CD14-positive monocyte (primary cell): ENCODE measurements around the gene ZNF277. TPM values are rescaled to one million over a fixed set of nuclear protein-coding genes. Genes with fewer than 3 reads are reported as not detected.

Experiments used
- DNase-seq, 3 donors: peaks; one replicate each; pipeline ENCODE4 v3.0.0-alpha.2; 2011 to 2022
- H2AFZ ChIP-seq: 2 replicates; pipeline ENCODE4 v1.6.0; 2012; ENCODE audit warnings: mild to moderate bottlenecking, low read depth, low read length, inconsistent platforms; ENCODE audit not compliant: insufficient read depth, poor library complexity, severe bottlenecking
- H3K27ac ChIP-seq, 2 donors: 1 replicate in 1 of 2; 2 replicates in 1 of 2; pipeline ENCODE4 v1.5.1; 2012 to 2013; ENCODE audit warnings: low read length in 2 of 2, control low read depth in 1 of 2, inconsistent platforms in 1 of 2, low read depth in 1 of 2, mild to moderate bottlenecking in 1 of 2
- H3K27me3 ChIP-seq, 2 donors: one replicate each; pipeline versions ENCODE4 v1.6.0 to v1.6.1; 2011 to 2013; ENCODE audit warnings: low read length in 2 of 2; ENCODE audit not compliant: control insufficient read depth in 2 of 2, insufficient read depth in 2 of 2
- H3K36me3 ChIP-seq, 2 donors: replicated peaks in 1 of 2; 1 replicate in 1 of 2; 2 replicates in 1 of 2; pipeline versions ENCODE4 v1.5.1 to v1.6.1; 2012 to 2013; ENCODE audit warnings: low read length in 2 of 2, control low read depth in 1 of 2, inconsistent platforms in 1 of 2, mild to moderate bottlenecking in 1 of 2; ENCODE audit not compliant: insufficient read depth in 2 of 2, control insufficient read depth in 1 of 2
- H3K4me1 ChIP-seq, 2 donors: 1 replicate in 1 of 2; 2 replicates in 1 of 2; pipeline versions ENCODE4 v1.5.1 to v1.6.1; 2012 to 2013; ENCODE audit warnings: low read length in 2 of 2, control low read depth in 1 of 2, inconsistent platforms in 1 of 2, mild to moderate bottlenecking in 1 of 2, moderate library complexity in 1 of 2; ENCODE audit not compliant: insufficient read depth in 2 of 2, control insufficient read depth in 1 of 2
- H3K4me2 ChIP-seq: replicated peaks from 2 replicates; pipeline ENCODE3; 2012; ENCODE audit warnings: low read length, moderate library complexity, mild to moderate bottlenecking; ENCODE audit not compliant: poor library complexity, severe bottlenecking; ENCODE audit errors: extremely low read depth
- H3K4me3 ChIP-seq, 3 experiments: fragments of 200-600 bp in 1 of 3; sonication (generic) in 1 of 3; replicated peaks in 1 of 3; 1 replicate in 2 of 3; 2 replicates in 1 of 3; pipeline ENCODE4 v1.5.1; 2011 to 2013; ENCODE audit warnings: low read length in 3 of 3, mild to moderate bottlenecking in 3 of 3, control low read depth in 2 of 3, low read depth in 2 of 3, inconsistent platforms in 1 of 3, moderate library complexity in 1 of 3
- H3K79me2 ChIP-seq: 2 replicates; pipeline ENCODE4 v1.6.0; 2012; ENCODE audit warnings: mild to moderate bottlenecking, control low read depth, inconsistent platforms, low read length, moderate library complexity; ENCODE audit not compliant: insufficient read depth
- H3K9ac ChIP-seq: 2 replicates; pipeline ENCODE4 v1.6.0; 2017; ENCODE audit warnings: low read length, mild to moderate bottlenecking; ENCODE audit not compliant: insufficient read depth, poor library complexity, severe bottlenecking
- H3K9me3 ChIP-seq, 2 donors: replicated peaks in 1 of 2; 1 replicate in 1 of 2; 2 replicates in 1 of 2; pipeline versions ENCODE4 v1.5.1 to v1.6.1; 2012 to 2013; ENCODE audit warnings: low read length in 2 of 2, control low read depth in 1 of 2; ENCODE audit not compliant: control insufficient read depth in 1 of 2, insufficient read depth in 1 of 2
- H4K20me1 ChIP-seq: 2 replicates; pipeline ENCODE4 v1.6.0; 2012; ENCODE audit warnings: mild to moderate bottlenecking, low read length, control low read depth, moderate library complexity; ENCODE audit not compliant: insufficient read depth
- H3K27ac Mint-ChIP-seq, 7 donors: one replicate each; pipeline ENCODE4 v1.8.0; 2020; ENCODE audit warnings: mild to moderate bottlenecking in 7 of 7, mixed read lengths in 7 of 7, moderate library complexity in 6 of 7, inconsistent platforms in 2 of 7
- H3K27me3 Mint-ChIP-seq, 3 donors: one replicate each; pipeline ENCODE4 v1.8.0; 2021 to 2022; ENCODE audit warnings: low read depth in 3 of 3, mild to moderate bottlenecking in 3 of 3, mixed read lengths in 3 of 3, moderate library complexity in 3 of 3, inconsistent platforms in 1 of 3
- H3K36me3 Mint-ChIP-seq, 2 donors: one replicate each; pipeline ENCODE4 v1.8.0; 2020; ENCODE audit warnings: mixed read lengths in 2 of 2, inconsistent platforms in 1 of 2, mild to moderate bottlenecking in 1 of 2
- H3K4me1 Mint-ChIP-seq: one replicate; pipeline ENCODE4 v1.8.0; 2020; ENCODE audit warnings: mild to moderate bottlenecking, mixed read lengths
- H3K4me3 Mint-ChIP-seq, 2 donors: one replicate each; pipeline ENCODE4 v1.8.0; 2020; ENCODE audit warnings: mild to moderate bottlenecking in 2 of 2, mixed read lengths in 2 of 2, moderate library complexity in 1 of 2
- H3K9me3 Mint-ChIP-seq, 7 donors: one replicate each; pipeline ENCODE4 v1.8.0; 2020 to 2022; ENCODE audit warnings: mixed read lengths in 7 of 7, mild to moderate bottlenecking in 6 of 7, moderate library complexity in 6 of 7, inconsistent platforms in 2 of 7
- WGBS: methylation state at CpG from one replicate; pipeline ENCODE4 v1.1.5; 2013; ENCODE audit warnings: missing lambda C conversion rate; ENCODE audit not compliant: insufficient coverage; 5-methylcytosine and 5-hydroxymethylcytosine counted together
- intact Hi-C, 2 donors: fragments of 100-400 bp; cut with micrococcal nuclease; formaldehyde crosslinking; loops; one replicate each; pipeline versions ENCODE4 v1.15.0 to v1.15.1; 2023
- polyA plus RNA-seq, 3 donors: library from polyadenylated mRNA; depleted of rRNA in 1 of 3; unstranded in 2 of 3; stranded (reverse) in 1 of 3; fragments of 300-500 nt in 2 of 3; fragments of >200 nt in 1 of 3; fragmentation: Illumina TruSeq in 2 of 3; gene quantifications; 1 replicate in 2 of 3; 2 replicates in 1 of 3; pipeline ENCODE4 v1.2.3, GENCODE V29; 2012 to 2021
- TF ChIP-seq, protein P1 (sequence below): fragments of 200-600 bp; IDR thresholded peaks from one replicate; pipeline ENCODE4 v1.8.0; 2022; ENCODE audit warnings: antibody characterized with exemption, mild to moderate bottlenecking

ZNF277 gene
- polyA plus RNA-seq, 3 donors = 17.5 to 20.7 (median 20.0) TPM

DNA sequence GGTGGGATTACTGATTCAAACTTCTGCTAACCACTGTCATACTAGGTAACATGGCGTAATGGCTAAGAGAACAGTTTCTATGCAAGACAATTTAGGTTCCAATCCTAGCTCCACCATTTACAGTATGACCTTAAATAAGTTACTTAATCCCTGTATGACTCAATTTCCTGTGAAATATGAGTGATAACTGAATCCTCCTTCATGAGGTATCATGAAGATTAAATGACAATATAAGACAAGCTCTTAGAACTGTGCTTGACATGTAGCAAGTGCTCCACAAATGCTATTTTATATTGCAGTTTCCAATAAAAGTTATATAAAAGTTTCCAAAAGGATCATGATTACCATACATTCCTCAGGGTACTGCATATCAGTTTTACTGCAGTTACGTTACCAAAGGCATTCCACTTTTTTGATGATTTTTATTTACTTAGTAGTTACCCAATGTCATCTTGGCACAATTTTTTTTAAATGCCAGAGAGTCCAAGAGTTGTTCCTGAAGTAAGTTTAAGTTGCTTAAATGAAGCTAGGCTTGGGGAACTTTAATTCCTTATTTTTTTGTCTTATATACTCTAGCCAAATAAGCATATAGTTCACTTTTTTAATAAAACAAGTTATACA, 7.3 kb upstream of the ZNF277 start:
- no peak overlapping the region for H3K27ac Mint-ChIP-seq
- Histone ChIP-seq H2AFZ (no peak overlapping the region), H3K4me2 (no peak overlapping the region), H4K20me1 (peaks cover 7% of the 10 kb centered on the region), H3K79me2 (no peaks in the 10 kb centered on the region), H3K4me1 (peaks cover 2 to 7% of the 10 kb centered on the region in 2 donors), H3K27me3 (peaks cover 15 to 21% of the 10 kb centered on the region in 2 donors), H3K27ac (no peak overlapping the region), H3K4me3 (no peak overlapping the region), H3K9me3 (no peaks in the 10 kb centered on the region), H3K9ac (no peak overlapping the region), H3K36me3 (no peaks in the 10 kb centered on the region)
- peaks cover 16% of the 10 kb centered on the region for H3K4me1 Mint-ChIP-seq
- WGBS = no CpG with 5 or more reads among the region's 2 CpGs
- intact Hi-C loops = no loop called here
- H3K4me3 Mint-ChIP-seq = no peak overlapping the region
- TF ChIP-seq, protein P1, sequence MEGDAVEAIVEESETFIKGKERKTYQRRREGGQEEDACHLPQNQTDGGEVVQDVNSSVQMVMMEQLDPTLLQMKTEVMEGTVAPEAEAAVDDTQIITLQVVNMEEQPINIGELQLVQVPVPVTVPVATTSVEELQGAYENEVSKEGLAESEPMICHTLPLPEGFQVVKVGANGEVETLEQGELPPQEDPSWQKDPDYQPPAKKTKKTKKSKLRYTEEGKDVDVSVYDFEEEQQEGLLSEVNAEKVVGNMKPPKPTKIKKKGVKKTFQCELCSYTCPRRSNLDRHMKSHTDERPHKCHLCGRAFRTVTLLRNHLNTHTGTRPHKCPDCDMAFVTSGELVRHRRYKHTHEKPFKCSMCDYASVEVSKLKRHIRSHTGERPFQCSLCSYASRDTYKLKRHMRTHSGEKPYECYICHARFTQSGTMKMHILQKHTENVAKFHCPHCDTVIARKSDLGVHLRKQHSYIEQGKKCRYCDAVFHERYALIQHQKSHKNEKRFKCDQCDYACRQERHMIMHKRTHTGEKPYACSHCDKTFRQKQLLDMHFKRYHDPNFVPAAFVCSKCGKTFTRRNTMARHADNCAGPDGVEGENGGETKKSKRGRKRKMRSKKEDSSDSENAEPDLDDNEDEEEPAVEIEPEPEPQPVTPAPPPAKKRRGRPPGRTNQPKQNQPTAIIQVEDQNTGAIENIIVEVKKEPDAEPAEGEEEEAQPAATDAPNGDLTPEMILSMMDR = no peak
- H3K36me3 Mint-ChIP-seq = peaks cover 0 to 3% of the 10 kb centered on the region in 2 donors
- peaks cover 12 to 18% (median 15%) of the 10 kb centered on the region in 3 donors for H3K27me3 Mint-ChIP-seq
- peaks cover 0 to 8% (median 0%) of the 10 kb centered on the region in 7 donors for H3K9me3 Mint-ChIP-seq
- DNase-seq = peak in 2 of 3 donors; percentile 51 to 53

DNA sequence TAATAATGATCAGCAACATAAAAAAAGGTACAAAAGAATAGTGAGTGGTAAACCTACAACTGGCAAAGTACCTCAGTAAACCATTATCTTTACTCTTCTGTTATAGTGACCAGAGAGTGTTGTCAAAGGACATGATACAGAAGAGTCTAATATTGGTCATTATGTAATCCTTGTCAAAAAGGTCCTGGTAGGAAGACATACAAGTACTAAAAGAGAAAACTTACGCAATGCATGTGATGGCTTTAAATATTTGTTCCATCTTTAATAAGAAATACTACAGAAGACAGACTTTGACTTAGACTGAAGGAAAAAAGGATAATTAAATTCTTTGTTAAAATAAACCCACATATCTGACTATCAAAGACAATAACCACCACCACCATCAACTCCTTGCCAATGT, 6.8 kb upstream of the ZNF277 start:
- peaks cover 18 to 23% (median 21%) of the 10 kb centered on the region in 3 donors for H3K27me3 Mint-ChIP-seq
- intact Hi-C loops = loop anchor here (10.0 kb wide), 2 partner anchors 215 to 255 kb away; partner anchors contain the start of gene IFRD1 (in 1 of the 2)
- H3K4me1 Mint-ChIP-seq = peaks cover 22% of the 10 kb centered on the region
- H3K36me3 ChIP-seq = no peaks in the 10 kb centered on the region
- peaks cover 0 to 4% of the 10 kb centered on the region in 2 donors for H3K36me3 Mint-ChIP-seq
- WGBS = no CpG with 5 or more reads among the region's 1 CpG
- peaks cover 12% of the 10 kb centered on the region for H4K20me1 ChIP-seq
- no peak overlapping the region for H3K4me3 ChIP-seq
- H3K4me1 ChIP-seq = peaks cover 8 to 12% of the 10 kb centered on the region in 2 donors
- H3K9me3 ChIP-seq = no peaks in the 10 kb centered on the region
- H3K4me3 Mint-ChIP-seq = peak overlapping the region in 1 of 2 donors; percentile 13
- peaks cover 0 to 8% (median 0%) of the 10 kb centered on the region in 7 donors for H3K9me3 Mint-ChIP-seq
- H3K27me3 ChIP-seq = peaks cover 20 to 27% of the 10 kb centered on the region in 2 donors
- no peak overlapping the region for H2AFZ ChIP-seq
- no peak overlapping the region for H3K9ac ChIP-seq
- no peak overlapping the region for H3K27ac Mint-ChIP-seq
- no peak overlapping the region for H3K4me2 ChIP-seq
- H3K27ac ChIP-seq = no peak overlapping the region
- TF ChIP-seq, protein P1 = no peak
- H3K79me2 ChIP-seq = no peaks in the 10 kb centered on the region
- DNase-seq = no peak
